ENCODE results near the gene UBAP2.

The UBAP2 gene, protein sequence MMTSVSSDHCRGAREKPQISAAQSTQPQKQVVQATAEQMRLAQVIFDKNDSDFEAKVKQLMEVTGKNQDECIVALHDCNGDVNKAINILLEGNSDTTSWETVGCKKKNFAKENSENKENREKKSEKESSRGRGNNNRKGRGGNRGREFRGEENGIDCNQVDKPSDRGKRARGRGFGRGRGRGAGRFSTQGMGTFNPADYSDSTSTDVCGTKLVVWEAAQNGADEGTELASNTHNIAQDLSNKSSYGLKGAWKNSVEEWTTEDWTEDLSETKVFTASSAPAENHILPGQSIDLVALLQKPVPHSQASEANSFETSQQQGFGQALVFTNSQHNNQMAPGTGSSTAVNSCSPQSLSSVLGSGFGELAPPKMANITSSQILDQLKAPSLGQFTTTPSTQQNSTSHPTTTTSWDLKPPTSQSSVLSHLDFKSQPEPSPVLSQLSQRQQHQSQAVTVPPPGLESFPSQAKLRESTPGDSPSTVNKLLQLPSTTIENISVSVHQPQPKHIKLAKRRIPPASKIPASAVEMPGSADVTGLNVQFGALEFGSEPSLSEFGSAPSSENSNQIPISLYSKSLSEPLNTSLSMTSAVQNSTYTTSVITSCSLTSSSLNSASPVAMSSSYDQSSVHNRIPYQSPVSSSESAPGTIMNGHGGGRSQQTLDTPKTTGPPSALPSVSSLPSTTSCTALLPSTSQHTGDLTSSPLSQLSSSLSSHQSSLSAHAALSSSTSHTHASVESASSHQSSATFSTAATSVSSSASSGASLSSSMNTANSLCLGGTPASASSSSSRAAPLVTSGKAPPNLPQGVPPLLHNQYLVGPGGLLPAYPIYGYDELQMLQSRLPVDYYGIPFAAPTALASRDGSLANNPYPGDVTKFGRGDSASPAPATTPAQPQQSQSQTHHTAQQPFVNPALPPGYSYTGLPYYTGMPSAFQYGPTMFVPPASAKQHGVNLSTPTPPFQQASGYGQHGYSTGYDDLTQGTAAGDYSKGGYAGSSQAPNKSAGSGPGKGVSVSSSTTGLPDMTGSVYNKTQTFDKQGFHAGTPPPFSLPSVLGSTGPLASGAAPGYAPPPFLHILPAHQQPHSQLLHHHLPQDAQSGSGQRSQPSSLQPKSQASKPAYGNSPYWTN

DNA sequence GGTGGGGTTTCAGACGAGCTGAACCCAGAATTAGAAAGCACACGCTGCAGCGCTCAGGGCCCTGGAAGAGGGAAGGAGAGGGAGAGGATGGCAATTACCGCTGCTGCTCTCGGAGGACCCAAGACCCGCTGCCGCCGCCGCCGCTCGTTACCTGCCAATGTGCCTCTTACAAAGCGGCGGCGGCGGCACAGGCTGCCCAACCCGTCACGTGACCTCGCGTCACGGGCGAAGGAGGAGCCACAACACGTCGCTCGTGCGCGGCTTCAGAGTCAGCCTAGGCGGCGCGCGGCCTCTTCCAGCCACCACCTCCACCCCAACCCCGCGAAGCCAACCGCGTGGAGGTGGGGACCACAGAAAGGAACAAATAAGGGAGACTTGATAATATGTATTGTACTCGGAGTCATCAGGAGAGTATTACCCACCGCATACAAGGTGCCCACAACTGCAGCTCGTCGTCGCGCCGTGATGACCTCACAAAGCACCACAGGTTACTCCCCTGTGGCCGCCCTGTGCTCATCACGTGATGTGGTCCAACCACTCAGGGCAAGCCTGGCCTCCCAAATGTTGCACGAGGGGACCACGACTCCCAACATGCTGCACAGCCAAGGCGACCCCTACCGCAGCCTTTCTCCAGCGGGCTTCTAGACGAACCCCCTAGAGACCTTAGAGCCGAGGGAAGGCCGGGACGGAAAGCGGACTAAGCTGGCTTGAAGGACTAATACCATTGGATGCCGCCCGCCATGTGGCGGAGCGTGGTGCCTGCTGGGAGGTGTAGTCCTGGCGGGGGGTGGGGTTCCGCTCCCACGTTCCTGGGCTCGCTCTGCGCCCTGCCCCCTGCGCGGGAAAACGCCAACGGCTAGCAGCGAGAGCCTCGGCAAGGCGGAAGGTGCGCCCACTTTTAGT, at the start of gene UBAP2:
Gene UBAP2, minus strand, starts transcription at position 161 of the 903 bp plus-strand sequence. CDS start 31,739 bp downstream, outside the sequence.
- in situ Hi-C loops (cut with HindIII; ENCODE audit: low pct_ligation_motif_present, low pct_unique_long_range_greater_than_20kb, low sequenced_read_pairs) = no loop called here

DNA sequence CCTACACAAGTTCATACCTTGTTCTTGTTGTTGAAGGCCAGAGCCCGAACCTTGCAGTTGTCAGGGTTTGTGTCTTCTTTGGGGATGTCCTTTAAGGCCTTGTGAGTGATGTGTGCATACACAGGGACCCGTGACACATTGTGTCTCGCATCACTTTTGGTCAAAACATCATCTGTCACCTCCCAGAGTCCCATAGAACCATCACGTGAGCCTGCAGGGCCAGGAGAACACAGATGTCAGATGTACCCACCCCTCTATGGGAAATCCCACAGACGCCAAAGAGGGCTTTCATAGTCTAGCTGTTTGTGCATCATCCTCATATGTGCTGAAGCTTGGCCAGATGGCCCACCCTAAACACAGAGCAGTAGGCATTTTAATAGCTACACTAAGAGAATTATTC, 49.6 kb upstream of the UBAP2 start:
- in situ Hi-C loops (cut with HindIII; ENCODE audit: low pct_ligation_motif_present, low pct_unique_long_range_greater_than_20kb, low sequenced_read_pairs) = no loop called here
- no peak for DNase-seq

More for the DNA sequence above, at the start of gene UBAP2:
- DNase-seq = peak; percentile 93

DNA sequence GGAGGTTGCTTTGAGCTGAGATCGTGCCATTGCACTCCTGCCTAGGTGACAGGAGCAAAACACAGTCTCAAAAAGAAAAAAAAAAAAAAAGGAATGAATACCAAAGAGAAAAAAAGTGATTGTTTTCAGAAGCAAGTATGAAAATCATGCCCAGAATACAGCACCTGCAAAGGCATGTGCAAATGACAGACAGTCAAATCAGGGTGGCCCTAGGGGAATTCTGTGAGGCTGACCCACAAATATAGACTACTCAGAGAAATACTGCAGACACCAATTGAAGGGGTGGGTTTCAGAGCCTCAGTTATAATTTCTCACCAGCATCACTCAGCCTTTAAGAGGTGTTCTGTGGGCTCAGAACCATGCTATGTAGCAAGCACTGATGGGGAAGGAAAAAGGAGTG, 49.2 kb upstream of the UBAP2 start:
- in situ Hi-C loops (cut with HindIII; ENCODE audit: low pct_ligation_motif_present, low pct_unique_long_range_greater_than_20kb, low sequenced_read_pairs) = no loop called here

DNA sequence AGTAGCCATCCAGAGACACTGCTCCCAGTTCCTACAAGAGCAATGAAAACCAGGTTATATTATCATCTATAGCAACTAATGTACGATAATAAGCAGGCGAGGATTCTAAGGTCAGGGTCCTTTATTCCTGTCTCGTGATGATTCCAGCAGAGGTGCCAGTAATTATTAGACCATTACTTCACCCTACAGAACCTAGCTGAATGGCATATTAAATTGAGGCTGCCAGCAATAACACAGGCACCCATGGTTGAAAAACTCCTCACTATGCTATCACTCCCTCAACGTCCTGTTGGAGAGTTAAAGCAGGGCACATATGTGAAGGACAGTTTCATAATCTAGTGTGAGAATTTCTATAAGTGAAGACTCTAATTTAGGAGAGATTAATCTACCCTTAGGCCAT, 48.1 kb upstream of the UBAP2 start:
- in situ Hi-C loops (cut with HindIII; ENCODE audit: low pct_ligation_motif_present, low pct_unique_long_range_greater_than_20kb, low sequenced_read_pairs) = no loop called here
- no peak for DNase-seq

More for the DNA sequence above, 49.2 kb upstream of the UBAP2 start:
- DNase-seq = no peak

DNA sequence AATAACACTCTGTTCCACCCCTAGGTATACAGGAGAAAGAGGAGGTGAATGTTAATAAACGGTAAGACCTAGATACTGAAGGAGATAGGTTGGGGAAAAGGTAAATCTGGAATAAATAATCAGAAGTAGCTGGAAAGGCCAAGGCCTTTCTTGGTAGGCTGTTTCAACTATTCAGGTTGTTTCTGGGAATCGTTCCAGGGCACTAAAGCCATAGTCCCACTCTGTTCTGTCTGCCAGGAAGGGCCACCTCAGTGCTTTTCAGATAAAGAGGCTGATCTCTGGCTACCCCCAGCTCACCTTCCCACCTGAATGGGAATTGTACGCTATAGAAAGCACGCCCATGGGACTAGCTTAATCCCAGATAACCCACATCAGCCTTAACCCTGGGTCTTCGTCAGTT, 44.9 kb upstream of the UBAP2 start:
- in situ Hi-C loops (cut with HindIII; ENCODE audit: low pct_ligation_motif_present, low pct_unique_long_range_greater_than_20kb, low sequenced_read_pairs) = no loop called here
- DNase-seq = no peak

DNA sequence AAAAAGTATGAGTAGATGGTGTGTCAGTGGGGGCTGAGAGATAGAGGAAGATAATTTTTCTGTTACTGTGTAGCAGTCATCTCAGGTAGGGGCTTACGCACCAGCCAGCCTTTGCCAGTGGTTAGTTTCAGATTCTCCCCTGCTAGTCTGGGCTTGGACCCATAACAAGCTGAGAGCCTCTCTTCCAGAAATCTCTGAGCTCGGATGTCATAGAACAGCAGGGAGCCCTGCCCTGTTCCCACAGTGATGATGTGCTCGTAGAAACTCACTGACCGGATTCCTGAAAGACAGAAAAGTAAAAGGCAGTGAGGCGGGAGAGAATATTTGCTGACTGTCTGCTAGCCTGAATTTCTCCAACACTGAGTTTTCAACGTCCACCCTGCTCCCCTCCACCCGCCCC, 40.6 kb upstream of the UBAP2 start:
- in situ Hi-C loops (cut with HindIII; ENCODE audit: low pct_ligation_motif_present, low pct_unique_long_range_greater_than_20kb, low sequenced_read_pairs) = no loop called here

DNA sequence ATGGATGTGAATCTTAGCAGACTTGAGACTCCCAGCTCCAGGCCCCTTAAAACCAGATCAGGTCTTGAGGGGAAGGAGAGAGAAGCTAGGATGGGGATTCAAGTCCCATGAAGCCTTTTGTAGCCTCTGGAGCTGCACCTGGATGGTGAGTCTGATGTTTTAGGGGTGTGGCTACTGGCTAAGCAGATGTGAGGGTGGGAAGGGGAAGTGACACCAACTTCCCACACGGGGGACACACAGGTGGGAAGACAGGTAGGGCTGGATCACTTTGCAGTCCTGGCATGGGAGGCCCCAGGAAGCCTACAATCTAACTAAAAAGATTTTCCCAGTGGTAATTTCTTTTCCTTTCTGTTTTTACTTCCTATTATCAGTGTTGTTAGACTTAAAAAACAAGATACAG, 38.7 kb upstream of the UBAP2 start:
- DNase-seq = no peak
- in situ Hi-C loops (cut with HindIII; ENCODE audit: low pct_ligation_motif_present, low pct_unique_long_range_greater_than_20kb, low sequenced_read_pairs) = no loop called here

More for the DNA sequence above, 40.6 kb upstream of the UBAP2 start:
- DNase-seq = no peak

DNA sequence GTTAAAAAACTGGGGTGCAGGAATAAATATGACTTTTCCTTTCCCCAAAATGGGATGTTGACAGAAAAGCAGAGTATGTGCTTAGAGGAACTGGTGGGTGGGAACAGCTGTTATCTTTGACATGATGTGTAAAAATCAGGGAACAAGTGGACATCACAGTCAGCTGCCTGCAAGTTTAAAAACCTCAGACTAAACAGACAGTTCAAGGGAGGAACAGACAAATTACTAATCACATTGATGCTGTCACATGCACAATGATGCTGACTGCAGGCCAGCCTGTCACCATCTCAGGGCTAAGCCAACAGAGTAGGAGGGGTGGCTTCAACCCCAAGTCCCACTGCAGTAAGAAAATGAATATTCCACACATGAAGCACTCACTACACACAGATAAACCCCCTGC, 38.2 kb upstream of the UBAP2 start:
- no peak for DNase-seq
- in situ Hi-C loops (cut with HindIII; ENCODE audit: low pct_ligation_motif_present, low pct_unique_long_range_greater_than_20kb, low sequenced_read_pairs) = no loop called here

DNA sequence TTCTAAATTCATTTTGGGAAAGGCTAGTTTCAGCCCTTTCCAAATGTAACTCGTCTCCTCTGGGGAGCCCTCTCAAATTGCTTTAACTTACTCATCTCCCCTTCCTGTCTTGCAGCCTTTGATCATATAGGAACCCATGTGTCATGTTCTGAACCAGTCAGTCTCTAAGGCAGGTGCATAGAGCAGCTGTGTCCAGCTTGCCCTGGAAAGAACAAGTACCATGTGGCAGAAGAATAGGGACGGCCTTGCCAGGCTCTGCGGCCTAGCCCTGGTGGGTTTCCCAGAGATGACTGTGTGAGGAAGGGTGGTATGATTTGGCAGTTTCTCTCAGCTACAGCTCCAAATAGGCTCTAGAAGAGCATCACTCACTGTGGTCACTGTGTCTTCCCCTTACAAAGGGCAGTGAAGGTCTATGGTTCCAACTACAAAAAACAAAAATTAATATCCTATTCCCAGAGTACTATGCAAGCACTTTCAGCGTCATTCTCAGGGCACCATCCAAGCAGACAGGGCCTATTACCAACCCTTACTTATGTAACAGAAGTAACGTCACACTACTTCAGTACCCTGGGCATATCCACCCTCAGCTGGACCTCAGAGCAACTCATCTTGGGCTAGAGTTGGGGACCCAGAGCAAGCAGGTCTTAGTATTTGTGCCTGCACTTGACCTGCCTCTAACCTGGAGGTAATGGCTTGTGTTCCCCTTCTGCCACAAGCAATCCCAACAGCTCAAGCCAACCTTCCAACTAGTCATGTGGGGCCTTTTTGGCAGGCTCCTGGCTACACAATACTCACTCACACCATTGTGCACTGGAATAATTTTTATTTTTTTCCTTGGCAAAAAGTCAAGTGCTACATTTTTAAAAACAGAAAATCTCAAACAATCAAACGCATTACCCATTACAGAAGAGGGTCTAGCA, 37.2 kb upstream of the UBAP2 start:
- in situ Hi-C loops (cut with HindIII; ENCODE audit: low pct_ligation_motif_present, low pct_unique_long_range_greater_than_20kb, low sequenced_read_pairs) = no loop called here
- DNase-seq = no peak

DNA sequence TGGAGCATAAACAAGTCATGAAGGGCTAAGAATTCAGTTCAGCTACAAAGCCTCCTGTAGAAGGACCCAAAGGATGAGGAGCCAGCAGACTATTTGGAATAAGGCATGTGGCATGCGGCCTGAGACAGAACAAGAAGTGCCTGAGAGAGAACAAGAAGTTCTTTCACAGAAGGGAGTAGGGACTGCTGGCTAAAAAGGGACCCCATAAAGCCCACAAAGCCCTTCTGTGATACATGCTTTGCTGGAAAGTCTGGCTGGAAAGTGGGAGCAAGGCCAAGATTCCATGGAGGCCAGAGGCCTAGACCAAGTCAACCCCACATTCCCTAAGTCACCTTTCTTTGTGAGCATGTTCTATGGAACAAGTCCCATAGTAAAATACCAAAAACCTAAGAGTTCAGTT, 35.9 kb upstream of the UBAP2 start:
- DNase-seq = no peak
- in situ Hi-C loops (cut with HindIII; ENCODE audit: low pct_ligation_motif_present, low pct_unique_long_range_greater_than_20kb, low sequenced_read_pairs) = no loop called here

DNA sequence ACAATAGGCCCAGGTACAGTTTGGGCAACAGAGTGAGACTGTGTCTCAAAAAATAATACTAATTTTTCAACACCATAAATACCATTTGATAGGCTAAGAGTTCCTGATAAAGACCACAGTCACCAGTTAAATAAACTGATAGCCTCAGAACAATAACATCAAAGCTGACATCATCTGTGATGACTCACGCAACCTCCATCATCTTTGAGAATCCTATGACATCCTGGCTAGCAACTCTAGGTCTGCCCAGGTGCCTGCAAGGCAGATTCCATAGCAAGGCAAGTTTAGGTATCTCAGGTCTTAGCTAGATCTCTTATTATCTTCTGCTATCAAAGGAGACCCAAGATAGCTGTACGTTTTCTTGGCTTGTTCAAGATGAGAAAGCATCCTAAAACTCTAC, 30.5 kb upstream of the UBAP2 start:
- peak; percentile 22 for DNase-seq

DNA sequence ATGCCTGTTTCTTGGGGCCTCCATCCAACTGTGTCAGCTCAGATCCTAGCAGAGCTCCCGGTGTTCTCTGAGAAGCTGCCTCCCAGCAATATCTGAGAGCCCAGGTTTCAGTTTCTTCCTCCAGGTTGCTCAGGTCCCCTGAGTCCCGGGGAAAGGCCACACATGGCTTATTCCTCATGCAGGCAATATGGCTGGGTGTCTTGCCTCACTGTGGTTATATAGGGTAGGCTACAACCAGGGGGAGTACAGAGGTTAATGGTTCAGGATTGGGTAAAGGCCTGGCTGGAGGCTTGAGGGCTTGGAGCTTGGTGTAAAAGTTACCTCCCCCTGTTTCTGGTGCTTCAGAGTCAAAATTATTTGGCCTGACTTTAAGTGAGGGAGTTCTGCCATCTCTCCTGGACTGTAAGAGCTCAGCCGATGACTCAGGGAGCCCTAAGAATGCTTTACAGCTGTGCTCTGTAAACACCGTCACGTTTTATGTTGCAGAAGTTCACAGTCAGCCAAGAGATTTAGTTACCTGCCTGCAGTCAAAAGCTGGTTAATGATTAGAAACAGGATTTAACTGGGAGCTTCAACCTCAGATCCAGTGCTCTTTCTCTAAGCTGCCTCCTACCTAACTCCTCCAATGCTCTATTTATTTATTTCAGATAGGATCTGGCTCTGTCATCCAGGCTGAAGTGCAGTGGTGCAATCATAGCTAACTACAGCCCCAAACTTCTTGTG, 24.3 kb upstream of the UBAP2 start:
- in situ Hi-C loops (cut with HindIII; ENCODE audit: low pct_ligation_motif_present, low pct_unique_long_range_greater_than_20kb, low sequenced_read_pairs) = no loop called here
- DNase-seq = peak; percentile 64

More for the DNA sequence above, 30.5 kb upstream of the UBAP2 start:
- in situ Hi-C loops (cut with HindIII; ENCODE audit: low pct_ligation_motif_present, low pct_unique_long_range_greater_than_20kb, low sequenced_read_pairs) = no loop called here

DNA sequence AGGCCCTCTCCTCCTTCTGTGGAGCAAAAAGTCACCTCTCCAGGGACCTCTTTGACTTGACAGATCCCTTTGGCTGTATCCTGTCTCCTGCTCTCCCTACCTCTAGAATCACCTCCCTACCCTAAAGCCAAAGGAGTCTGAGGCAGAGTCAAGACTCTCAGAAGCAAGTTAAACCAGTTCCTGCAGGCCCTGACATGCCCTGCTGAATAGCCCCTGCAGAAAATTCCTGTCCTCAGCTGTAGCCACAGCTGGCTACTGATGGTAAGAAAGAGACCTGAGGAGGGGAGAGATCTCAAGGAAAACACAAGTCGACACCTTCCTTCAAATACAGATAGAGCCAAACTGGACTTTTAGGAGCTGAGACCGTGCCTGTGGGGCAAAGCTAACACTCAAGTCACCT, 23.7 kb upstream of the UBAP2 start:
- no peak for DNase-seq
- in situ Hi-C loops (cut with HindIII; ENCODE audit: low pct_ligation_motif_present, low pct_unique_long_range_greater_than_20kb, low sequenced_read_pairs) = no loop called here

DNA sequence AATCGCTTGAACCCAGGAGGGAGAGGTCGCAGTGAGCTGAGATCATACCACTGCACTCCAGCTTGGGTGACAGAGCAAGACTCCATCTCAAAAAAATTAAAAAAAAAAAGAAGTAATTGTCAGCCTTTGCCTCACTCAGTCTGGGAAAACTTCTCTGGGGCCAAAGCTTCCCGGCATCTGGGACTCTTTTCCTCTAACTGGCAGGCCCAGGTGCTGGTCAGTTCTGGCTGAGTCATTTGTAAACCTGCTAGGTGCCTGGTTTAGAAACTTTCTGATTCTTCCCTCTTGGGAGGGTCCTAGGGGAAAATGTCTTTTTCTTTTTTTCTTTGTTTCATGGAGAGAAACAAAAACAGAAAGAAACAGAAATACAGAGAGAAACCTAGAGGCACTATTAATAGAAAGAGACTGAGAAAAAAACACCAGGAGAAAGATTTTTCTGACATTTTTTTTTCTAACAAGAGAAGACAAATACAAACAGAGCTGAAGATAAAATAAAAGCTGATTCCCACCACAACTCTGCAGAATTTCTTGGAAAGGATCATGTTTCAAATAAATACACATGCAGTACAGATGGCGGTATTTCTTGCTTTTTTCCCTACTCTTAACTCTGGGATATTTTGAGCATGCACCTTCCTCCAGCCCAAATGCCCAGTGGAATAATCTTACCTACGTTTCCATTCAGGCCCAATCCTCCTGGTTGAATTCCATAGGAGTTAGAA, 22.1 kb upstream of the UBAP2 start:
- no peak for DNase-seq
- in situ Hi-C loops (cut with HindIII; ENCODE audit: low pct_ligation_motif_present, low pct_unique_long_range_greater_than_20kb, low sequenced_read_pairs) = no loop called here

DNA sequence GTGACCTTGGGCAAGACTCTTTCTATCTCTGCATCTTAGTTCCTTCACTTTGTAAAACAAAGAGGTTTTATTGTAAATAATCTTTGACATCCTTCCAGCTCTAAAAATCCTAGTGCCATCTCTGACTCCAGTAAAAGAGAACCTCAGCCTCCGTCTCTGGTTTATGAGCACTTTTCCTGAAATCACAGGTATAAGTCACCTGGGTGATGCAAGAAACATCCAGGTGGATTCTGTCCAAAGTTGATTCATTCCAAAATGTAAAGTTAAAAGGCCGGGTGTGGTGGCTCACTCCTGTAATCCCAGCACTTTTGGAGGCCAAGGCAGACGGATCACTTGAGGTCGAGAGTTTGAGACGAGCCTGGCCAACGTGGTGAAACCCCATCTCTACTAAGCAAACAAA, 21.1 kb upstream of the UBAP2 start:
- in situ Hi-C loops (cut with HindIII; ENCODE audit: low pct_ligation_motif_present, low pct_unique_long_range_greater_than_20kb, low sequenced_read_pairs) = no loop called here
- DNase-seq = no peak

DNA sequence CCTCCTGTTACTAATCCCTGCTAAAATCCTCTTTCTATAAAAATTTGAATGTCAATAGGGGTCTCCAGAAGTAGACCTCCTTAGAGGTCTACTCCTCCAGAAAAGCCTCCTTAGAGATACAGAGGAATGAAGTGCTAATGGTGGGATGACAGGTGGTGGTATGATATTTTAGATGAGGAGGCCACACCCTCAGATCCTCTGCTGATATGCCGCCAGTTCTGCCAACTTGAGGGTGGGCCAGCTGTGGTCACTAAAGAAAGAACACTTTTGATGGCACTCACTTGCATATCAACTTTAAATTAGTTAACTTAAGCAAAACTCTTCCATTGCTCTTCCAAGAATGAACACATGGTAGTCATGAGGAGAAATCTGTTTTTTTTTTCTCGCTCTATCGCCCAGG, 16.9 kb upstream of the UBAP2 start:
- no peak for DNase-seq
- in situ Hi-C loops (cut with HindIII; ENCODE audit: low pct_ligation_motif_present, low pct_unique_long_range_greater_than_20kb, low sequenced_read_pairs) = no loop called here

Measured in ACHN (cell line).